Cardiac septum (tissue), 1 donor: ENCODE data around the gene PBX4. TPM values are rescaled to one million over a fixed set of nuclear protein-coding genes. Genes with fewer than 3 reads are reported as not detected.
A peak's percentile ranks its signal among the peaks of the same experiment; 100 is the strongest.

Experiments used
- DNase-seq: peaks from one replicate; pipeline ENCODE4 v3.0.0-alpha.2; 2020; ENCODE audit warnings: low spot score
- intact Hi-C: fragments of 100-400 bp; cut with DNase I; formaldehyde crosslinking; loops from one replicate; pipeline ENCODE4 v1.14.0; 2022
- total RNA-seq: library from RNA; stranded (reverse); fragmentation: NEBNext Ultra II Directional; extraction: Animal tissue kit (Norgen Biotek cat#: 25700); gene quantifications from one replicate; pipeline ENCODE4 v1.2.1, GENCODE V29; 2021
- donor health status: DM: no; HTN: no; CAD: no.

Gene PBX4
- total RNA-seq, 1 donor from 2014 or later, result not detected

- DNase-seq, result no peak
- intact Hi-C loops, result loop anchor here (2.0 kb wide), 2 partner anchors 22 to 110 kb away; partner anchors contain the start of gene GMIP
Observed at GRCh38 chr19:19532806-19533701, 85.4 kb downstream of the PBX4 start.

- intact Hi-C loops, result loop anchor here (2.0 kb wide), 2 partner anchors 23 to 111 kb away; partner anchors contain the start of gene GMIP
- peak; percentile 94 for DNase-seq
Observed at GRCh38 chr19:19531951-19532805, 86.3 kb downstream of the PBX4 start.

DNA sequence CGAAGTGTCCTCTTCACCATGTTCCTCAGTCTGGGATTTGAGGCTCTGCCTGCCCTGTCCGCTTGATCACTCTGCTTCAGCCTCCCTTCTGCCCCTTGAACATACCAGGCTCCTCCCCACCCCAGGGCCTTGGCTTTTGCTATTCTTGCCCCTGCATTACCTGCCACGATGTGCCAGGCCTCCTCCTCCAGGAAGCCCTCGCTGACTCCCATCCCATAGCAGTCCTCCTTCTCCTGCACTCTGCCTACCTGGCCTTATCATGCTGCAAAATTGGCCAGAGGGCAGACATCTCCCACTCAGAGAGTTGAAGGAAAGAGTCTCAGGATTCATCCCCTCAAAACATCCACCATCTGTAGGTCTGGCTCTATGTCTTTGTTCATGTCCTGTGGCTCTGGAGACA, 87.6 kb downstream of the PBX4 start:
- intact Hi-C loops, result no loop called here
- DNase-seq, result no peak

GRCh38 chr19:19530423-19530804, 88.1 kb downstream of the PBX4 start:
- intact Hi-C loops, result no loop called here
- no peak for DNase-seq

DNA sequence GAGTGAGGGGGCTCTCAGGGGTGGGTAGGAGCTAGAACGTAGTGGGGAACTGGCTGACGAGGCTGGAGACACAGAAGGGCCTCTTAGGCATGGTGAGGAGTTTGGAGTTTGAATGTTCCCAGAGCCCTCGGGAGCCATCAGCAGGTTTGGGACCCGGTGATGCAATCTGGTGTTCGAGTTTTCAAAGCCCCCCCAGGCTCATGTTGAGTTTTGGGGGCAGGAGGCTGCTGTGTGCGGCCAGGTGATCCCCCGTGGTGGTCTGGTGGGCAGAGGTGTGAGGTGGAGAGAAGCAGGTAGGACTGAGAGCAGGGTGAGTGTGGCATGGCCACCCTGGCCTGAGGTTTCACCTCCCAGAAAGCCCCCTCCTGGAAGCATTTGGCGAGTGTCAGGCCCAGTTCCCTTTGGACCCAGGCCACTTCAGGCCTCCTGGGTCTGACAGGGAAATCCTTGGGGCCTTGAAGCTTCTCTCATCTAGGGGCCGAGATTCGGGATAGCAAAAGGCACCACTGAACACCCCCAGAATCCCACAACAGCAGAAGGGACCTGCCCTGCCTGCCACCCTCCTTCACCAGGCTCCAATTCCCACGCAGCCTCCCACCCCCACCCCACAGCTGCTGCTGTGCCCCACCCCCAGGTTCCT, 88.6 kb downstream of the PBX4 start:
- intact Hi-C loops, result no loop called here
- DNase-seq, result no peak

- DNase-seq, result no peak
- intact Hi-C loops, result no loop called here
Observed at GRCh38 chr19:19528721-19529490, 89.6 kb downstream of the PBX4 start, which contains the start of gene YJEFN3. TSS of gene YJEFN3 (plus strand) at chr19:19528911. CDS start at chr19:19528933, 22 bp downstream.

DNA sequence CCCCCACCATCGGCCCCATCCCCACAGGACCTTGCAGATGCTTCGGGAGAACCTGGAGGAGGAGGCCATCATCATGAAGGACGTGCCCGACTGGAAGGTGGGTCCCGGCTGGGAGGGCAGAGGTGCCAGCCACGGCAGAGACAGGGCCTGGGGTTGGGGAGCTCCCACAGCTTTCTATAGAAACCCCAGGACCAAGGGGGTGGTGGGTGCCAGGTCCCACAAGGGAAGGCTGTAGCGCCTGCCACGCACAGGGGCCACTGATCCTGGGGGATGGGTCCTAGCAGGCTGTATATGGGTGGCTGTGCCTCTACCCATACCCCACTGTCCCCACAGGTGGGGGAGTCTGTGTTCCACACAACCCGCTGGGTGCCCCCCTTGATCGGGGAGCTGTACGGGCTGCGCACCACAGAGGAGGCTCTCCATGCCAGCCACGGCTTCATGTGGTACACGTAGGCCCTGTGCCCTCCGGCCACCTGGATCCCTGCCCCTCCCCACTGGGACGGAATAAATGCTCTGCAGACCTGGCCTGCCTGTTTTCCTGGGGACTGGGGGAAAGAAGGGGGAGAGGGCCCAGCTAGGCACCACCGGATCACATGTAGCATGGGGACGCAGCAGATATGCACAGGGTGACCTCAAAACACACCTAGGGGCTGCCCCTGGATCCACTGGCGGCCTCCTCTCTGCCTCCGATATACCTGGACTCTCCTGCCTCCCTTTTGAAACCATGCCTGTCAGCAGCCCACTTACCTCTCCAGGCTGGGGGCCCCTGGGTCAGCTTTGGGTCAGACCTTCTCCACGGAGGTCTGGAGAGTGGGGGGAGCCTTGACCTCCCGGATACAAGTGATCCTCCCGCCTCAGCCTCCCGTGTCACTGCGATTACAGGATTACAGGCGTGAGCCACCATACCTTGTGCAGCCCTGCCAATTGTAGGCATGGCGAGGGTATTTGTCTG, 90.5 kb downstream of the PBX4 start:
- DNase-seq, result no peak

DNA sequence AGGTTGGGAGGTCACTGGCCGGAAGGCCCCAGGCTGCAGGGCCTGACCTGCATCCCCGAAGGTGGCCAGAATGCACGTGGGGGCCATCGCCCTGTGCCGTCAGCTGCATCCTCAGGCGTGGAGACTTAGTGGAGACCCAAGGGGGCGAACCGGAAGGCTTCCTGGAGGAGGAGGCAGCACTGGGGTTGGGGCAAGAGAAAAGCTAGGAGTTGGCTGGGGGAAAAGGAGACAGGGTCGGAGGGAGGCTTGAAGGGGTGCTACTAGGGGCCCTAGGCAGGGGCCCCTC, 91.2 kb downstream of the PBX4 start:
- intact Hi-C loops, result no loop called here
- DNase-seq, result no peak

More for the DNA sequence above, 90.5 kb downstream of the PBX4 start:
- intact Hi-C loops, result no loop called here

DNA sequence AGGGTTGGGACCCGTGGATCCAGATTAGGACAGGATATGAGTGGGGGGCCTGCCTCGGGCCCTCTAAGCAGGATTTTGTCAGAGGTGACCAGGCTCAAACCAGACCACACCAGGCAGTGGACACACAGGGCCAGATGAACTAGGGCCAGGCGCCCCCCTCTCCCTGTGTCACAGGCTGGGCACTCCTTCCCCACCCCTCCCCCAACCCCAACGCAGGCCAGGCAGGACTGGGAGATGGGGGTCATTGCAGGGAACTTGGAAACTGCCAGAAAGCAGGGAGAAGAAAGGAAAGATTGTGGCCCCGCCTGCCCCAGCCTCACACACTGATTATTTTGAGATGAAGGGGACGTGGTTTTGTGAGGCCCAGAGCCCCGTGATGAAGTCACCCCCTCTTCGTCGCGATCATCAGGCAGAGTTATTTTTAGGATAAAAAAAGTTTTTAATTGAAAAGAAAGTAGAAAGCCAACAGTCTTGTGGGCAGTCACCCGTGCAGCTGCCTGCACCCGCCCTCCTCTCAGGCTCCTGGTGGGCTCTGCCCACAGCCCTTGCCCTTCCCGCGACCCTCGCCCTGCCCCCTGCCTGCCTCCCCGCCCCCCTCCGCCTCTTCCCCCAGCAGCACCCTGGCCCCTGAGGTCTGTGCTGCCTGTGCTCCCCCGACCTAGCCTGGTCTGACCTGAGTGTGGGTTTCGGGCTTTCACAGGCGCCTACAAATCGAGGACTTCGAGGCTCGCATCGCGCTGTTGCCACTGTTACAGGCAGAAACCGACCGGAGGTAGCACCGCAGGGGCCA, 91.7 kb downstream of the PBX4 start:
- intact Hi-C loops, result no loop called here
- no peak for DNase-seq

DNA sequence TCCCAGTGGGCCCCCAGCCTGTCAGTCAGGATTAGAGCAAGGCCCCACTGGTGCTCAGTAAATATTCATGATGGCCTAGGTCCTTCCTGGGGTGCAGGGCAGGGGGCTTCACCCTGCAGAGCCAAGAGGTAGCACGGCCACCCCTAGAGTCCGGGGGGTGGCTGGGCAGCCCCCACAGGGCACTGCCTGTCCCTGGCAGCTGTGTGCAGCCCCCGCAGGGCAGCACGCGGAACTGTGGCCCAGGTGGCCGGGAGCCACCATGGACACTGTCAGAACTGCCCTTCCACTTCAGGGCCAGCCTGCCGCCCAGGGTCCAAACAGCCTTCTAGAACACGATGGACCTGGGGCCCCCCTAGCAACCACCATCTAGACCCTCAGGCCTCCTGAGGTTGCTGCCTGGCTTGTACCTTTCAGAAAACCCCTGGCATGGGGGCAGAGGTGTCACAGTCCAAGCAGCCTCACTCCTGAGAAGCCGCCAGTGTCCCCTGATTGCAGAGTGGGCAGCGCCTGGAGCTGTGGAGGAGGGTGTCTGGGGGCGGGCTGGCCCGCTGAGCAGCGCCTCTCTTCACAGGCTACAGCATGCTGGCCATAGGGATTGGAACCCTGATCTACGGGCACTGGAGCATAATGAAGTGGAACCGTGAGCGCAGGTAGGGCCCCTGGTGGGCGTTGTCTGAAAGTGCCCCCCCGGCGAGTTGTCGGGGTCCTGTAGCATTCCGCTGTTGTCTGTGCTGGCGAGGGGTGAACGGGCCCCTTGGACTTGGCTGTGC, 92.7 kb downstream of the PBX4 start:
- intact Hi-C loops, result no loop called here
- DNase-seq, result no peak

- no peak for DNase-seq
- intact Hi-C loops, result no loop called here
Observed at GRCh38 chr19:19524053-19524452, 94.4 kb downstream of the PBX4 start.

DNA sequence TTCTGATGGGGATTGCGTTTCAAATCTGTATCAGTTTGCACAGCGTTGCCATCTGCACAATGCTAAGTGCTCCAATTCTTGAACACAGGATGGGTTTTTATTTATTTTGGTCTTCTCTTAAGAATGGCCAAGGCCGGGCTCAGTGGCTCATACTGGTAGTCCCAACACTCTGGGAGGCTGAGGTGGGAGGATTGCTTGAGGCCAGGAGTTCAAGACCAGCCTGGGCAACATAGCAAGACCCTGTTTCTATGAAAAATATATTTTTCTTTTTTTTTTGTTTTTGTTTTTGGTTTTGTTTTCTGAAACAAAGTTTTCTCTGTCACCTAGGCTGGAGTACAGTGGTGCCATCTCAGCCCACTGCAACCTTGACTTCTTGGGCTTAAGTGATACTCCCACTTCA, 95.3 kb downstream of the PBX4 start:
- intact Hi-C loops, result no loop called here
- no peak for DNase-seq

DNA sequence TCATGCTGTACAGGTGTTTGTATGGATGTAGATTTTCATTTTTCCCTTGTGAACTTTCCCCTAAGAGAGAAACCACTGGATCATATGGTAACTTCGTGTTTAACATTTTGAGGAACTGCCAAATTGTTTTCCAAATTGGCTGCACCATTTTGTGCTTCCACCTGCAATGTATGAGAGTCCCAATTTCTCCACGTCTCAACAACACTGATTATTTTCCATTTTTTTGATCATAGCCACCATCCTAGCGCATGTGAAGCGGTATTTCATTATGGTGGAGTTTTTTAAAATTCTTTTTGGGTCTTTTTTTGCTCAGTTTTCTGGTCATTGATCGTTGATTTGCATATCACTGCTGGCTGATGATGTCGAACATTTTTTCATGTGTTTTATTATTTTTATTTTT, 97.5 kb downstream of the PBX4 start:
- intact Hi-C loops, result no loop called here
- DNase-seq, result no peak

DNA sequence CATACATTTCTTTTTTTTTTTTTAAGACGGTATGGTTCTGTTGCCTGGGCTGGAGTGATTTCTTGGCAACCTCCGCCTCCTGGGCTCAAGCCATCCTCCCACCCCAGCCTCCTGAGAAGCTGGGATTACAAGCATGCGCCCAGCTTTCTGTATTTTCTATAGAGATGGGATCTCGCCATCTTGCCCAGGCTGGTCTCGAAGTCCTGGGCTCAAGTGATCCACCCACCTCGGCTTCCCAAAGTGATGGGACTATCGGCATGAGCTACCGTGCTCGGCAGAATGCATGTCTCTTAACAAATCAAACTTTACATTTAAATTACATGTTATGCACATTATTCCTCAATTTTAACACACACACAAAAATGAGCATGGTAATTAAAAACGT, 101.3 kb downstream of the PBX4 start:
- no peak for DNase-seq
- intact Hi-C loops, result no loop called here

DNA sequence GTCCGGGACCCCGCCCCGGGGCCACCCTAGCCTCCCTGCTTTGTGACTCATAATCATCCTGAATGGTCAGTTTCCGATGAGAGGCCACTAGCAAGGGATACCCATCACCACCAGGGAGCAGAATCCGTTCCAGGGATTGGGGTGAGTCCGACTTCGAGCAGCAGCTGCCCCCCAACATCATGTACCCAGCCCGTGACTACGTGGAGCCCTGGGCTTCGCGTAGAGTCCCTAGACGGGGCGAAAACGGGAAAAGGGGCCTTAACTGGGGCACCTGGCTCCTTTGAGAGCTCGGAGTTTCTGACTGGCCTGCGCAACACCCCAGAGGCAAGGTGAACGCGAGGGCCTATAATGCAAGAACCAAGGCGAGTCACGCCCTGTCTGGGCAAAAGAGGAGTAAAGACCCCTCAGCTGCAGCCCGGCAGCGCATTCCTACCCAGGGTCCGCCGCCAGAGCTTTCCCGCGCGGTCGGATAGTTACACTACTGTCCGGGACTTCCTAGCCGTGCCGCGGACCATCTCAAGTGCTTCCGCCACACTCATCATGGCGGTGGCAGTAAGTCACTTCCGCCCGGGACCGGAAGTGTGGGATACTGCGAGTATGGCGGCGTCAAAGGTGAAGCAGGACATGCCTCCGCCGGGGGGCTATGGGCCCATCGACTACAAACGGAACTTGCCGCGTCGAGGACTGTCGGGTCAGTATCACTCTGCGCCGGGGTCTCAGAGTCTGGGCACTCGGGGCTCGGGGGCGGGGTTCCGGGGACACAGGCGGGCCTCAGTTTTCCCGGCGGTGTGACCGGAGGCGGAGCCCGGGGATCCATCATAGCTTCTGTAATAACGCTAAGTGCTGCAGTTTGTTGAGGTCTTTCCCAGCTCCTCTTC, 102.6 kb downstream of the PBX4 start, which contains the start of gene NDUFA13:
Gene NDUFA13, plus strand, starts transcription at position 584 of the 878 bp plus-strand sequence. Its CDS starts 14 bp downstream, at position 598.
- intact Hi-C loops, result no loop called here
- peak; percentile 97 for DNase-seq
